Raji (cell line): ENCODE data around the gene SOX8.

Experiments
- POLR2A ChIP-seq: IDR thresholded peaks from 2 replicates; pipeline ENCODE4 v1.6.1; 2011; ENCODE audit warnings: low read depth, low read length, control low read depth; ENCODE audit not compliant: insufficient read depth

SOX8 gene

DNA sequence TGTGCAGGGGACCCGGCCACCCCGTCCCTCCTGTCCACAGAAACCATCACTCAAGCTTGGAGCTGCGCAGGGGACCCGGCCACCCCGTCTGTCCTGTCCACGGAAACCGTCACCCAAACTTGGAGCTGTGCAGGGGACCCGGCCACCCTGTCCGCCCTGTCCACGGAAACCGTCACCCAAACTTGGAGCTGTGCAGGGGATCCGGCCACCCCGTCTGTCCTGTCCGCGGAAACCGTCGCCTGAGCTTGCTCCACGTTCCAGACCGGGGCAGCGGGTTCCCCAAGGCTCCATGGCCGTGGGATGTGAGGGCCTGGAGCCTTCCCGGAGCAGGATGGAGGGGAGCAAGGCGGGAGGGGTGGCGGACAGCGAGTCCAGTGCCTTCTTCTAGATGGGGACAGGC lies 25.2 kb downstream of the SOX8 start:
- no peak for TF ChIP-seq POLR2A

DNA sequence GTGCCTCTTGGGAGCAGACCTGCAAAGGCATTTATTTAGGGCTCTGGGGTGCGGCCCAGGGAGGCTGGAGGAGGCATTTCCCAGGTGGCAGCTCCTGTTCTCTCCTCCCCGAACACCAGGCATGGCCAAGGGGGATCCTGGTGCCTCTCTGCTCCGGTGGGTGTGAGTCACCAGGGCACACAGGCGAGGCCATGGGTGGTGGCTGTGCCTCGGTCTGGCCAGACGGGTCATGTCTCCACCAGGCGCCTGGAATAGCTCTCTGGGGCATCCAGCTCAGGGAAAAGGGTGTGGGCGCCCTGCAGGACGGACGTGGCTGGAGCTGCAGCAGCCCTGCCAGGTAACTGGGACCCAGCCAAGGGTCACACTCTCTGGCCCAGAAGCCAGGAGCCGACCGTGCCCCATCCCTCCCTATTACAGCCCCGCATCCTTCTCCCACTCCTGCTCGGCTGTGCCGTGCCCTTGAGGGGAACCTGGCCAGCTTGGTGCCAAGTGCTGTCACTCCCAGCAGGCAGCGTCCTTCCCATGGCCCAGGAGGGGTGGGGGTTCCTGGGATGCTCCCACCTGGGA lies 25.8 kb downstream of the SOX8 start:
- TF ChIP-seq POLR2A, result no peak

DNA sequence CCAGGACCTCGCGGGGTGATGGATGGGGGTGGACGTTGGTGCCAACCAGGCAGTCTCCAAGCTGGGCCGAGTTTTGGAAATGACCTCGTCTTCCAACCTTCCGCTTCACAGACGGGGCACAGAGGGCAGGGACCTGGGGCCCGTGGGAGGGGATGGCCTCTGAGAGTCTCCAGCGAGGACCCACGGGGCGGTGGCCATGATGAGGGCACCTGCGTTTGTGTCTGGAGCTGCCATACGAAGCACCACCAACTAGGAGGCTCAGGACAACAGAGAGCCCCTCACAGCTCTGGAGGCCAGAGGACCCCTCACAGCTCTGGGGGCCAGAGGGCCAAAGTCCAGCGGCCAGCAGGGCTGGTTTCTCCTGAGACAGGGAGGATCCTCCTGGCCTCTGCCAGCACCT lies 26.5 kb downstream of the SOX8 start:
- no peak for TF ChIP-seq POLR2A

DNA sequence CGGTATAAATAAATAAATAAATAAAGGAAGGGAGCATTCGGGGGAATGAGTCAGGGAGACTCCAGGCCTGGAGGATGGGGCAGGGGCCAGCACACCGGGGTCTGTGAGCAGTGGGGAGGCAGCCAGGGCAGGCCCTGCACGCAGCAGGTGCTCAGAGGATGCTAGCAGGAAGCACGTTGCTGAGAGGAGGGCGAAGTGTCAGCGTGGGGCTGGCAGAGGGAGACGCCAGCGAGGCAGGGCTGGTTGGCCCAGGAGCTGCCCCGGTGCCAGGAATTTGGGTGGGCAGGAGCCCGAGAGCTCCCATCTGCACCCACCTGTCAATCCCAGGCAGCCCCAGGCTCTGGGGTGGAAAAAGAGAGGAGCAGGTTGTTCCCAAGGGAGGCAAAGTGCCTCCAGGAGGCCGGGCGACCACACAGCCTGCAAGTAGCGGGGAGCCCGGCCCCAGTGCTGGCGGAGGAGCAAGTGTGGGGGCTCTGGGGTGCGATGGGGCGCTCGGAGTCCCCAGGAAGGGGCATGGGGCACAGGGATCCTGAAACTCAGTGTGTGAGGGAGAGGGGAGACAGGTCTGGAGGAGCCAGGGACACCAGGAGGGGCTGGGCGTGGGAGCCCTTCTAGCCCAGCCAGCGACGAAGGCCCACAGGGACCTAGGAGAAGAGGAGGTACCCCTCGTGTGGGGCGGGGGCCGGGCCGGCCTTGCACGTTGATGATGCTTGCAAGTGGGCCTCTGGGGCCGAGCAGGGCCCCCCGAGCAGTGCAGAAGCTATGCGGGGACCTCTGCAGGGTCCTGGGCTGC lies 28.0 kb downstream of the SOX8 start:
- TF ChIP-seq POLR2A, result no peak

DNA sequence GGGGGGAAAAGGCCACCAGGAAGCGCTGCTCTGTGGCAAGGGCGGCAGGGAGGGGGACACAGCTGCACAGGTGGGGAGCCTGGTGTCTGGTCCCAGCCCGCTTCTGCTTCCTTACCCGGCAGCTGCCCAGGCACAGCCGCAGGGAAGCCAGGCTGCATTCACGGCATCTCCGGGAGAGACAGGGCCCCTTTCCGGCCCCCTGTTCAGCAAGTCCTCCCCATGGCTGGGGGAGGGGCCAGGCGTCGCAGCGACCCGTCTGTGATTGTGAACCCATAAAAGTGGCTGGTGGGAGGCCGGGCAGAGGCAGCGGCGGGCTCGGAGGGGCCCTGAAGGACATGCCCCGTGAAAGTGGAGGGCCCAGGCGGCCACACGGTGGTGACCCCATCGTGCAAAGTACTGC lies 28.7 kb downstream of the SOX8 start:
- TF ChIP-seq POLR2A, result no peak

GRCh38 chr16:1010815-1011214 lies 29.2 kb downstream of the SOX8 start:
- TF ChIP-seq POLR2A, result no peak

DNA sequence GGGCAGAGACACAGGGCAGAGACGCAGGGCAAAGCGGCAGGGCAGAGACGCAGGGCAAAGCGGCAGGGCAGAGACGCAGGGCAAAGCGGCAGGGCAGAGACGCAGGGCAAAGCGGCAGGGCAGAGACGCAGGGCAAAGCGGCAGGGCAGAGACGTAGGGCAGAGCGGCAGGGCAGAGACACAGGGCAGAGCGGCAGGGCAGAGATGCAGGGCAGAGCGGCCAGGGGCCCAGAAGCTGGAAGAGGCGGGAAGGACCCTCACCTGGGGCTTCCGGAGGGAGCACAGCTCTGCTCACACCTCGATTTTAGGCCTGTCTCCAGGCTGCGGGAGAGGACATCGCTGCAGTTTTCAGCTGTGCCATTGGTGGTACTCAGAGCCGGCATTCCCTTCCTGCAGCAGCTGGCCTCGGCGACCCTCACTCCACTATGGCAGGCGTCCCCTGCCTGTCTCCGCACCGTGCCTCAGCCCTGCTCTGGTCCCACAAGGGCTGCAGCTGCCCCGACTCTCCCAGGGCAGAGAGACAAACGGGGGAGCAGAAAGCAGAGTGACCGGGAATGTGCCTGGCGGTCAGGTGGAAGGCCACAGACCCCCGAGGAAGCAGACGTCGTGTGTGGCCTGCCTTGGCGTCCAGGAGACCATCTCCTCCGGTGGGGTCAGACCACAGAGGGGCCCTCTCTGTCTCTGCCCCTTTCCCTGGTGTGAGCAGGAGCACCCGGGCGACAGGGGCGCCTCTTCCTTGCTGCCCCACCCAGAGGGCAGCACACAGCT lies 29.9 kb downstream of the SOX8 start:
- no peak for TF ChIP-seq POLR2A

DNA sequence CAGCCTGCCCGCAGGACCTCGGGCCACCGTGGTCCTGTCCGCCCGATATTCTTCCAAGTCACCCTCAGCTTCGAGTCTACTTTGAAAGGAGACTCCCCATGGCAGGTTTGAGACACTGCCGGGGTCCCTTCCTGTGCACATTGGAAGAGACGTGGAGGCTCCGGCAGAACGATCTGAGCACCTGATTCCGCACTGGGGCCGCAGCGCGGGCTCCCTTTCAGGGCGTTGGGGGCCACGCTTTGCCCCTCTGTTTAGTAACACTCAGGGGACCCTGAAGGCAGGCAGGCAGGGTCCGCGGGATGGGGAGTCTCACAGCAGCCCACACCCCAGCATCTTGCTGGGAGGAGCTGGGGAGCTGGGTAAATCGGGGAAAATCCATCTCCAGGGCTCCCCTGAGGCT lies 30.6 kb downstream of the SOX8 start:
- TF ChIP-seq POLR2A, result no peak

DNA sequence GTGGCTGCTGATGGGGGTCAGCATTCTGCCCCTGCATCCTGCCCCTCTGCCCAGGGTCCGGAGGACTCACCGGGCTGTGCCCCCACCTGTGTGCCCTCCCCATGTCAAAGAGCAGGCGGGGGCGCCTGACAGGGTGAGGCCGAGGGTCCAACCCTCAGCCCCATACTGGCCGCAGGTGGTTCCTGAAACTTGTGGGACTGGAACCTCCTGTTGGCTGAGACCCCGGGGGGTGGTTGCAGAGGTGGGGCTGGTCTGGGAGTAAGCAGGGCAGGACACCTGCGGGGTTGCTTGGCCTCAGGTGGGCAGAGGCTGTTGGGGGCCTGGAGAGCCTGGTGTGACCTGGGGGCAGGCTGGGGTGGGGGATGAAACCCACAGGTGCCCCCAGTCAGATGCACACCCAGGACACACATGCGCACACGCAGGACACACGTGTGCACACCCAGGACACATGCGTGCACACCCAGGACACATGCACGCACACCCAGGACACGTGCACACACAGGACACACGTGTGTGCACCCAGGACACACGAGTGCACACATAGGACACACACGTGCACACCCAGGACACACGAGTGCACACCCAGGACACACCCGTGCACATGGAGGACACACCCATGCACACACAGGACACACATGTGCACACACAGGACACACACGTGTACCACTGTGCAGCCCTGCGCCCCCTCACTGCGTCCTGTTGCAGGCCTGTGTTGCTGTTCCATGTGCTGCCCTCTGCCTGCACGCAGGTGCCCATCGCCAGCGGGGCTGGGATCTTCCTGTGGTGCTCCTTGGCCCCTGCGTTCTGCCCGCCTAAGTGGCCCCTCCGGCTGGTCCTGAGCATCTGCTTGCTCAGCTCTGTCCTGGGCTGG lies 31.4 kb downstream of the SOX8 start:
- TF ChIP-seq POLR2A, result no peak

GRCh38 chr16:1013593-1013900 lies 32.0 kb downstream of the SOX8 start:
- TF ChIP-seq POLR2A, result no peak

DNA sequence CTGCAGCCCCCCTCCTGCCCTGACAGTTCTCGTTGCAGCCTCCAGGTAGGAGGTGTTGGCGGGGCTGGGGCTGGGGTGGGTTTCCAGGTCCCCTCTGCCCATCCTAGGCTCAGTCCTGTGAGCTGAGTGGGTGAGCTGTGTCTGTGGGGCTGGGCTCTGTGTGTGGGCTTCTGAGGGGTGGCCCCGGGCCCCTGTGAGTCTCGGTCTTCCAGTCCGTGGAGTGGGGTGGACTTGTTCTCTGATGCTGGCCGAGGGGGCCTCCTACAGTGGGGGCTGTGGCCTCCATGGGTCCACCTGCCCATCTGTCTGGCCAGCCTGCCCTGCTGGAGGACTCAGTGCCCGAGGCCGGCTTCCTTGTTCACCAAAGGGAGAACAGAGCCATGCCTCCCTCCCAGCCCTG lies 32.7 kb downstream of the SOX8 start:
- no peak for TF ChIP-seq POLR2A

DNA sequence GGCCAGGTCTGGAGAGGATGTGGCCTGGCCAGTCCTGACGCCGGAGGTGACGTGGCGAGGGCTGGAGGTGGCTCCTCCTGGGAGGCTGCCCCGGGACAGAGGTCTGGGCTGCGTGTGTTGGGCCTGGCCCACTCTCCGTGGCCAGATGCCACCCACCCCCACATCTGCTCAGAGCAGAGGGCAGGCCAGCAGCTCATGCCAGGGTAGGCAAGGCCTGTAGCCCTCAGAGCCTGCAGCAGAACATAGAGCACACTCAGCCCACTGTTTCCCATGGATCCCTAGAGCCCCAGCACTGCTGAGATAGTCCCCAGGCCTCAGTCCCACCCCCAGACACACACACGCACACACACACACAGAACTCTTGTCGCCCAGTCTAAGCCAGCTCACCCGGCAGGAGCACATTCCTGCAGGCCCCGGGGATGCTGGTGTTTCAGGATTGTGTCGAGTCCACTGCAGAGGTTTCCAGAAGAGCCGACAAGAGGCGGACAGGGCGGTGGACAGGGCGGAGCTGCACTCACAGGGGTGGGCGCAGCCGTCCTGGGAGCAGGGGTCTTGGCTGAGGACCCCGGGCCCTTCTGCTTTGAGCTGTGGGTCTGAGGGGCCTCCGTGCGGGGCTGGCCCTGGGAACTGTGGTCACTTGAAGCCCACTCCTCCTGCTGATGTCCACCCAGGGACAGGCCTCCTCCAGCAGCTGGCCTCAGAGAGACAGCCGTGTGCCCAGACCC lies 33.4 kb downstream of the SOX8 start:
- no peak for TF ChIP-seq POLR2A

GRCh38 chr16:1018447-1019198 lies 37.1 kb downstream of the SOX8 start:
- TF ChIP-seq POLR2A, result no peak
